ENCODE data around the gene ANO8. TPM values are rescaled to one million over a fixed set of nuclear protein-coding genes. Genes with fewer than 3 reads are reported as not detected.

Gene ANO8
- total and polyA plus RNA-seq, 11 donors, result 4.8 to 11.0 (median 7.9) TPM

- Histone ChIP-seq H3K36me3 (no peaks in the 10 kb centered on the region), H3K4me1 (peaks cover 0 to 22% (median 13%) of the 10 kb centered on the region in 12 donors), H3K27ac (no peak overlapping the region), H3K27me3 (peaks cover 7 to 20% (median 14%) of the 10 kb centered on the region in 9 donors), H3K4me3 (no peak overlapping the region), H3K9me3 (no peaks in the 10 kb centered on the region)
- DNase-seq (no peak), ATAC-seq (no peak)
- no peak for TF ChIP-seq POLR2A (IDR thresholded peaks at IDR 0.05)
- TF ChIP-seq CTCF (IDR thresholded peaks at IDR 0.05), result no peak
- intact Hi-C loops (cut with DNase I), result loop anchor here in 4 of 10 donors (2.0 to 10.0 kb wide), 3 partner anchors 71 to 511 kb away; partner anchors contain the start of gene USE1 (in 1 of the 4)
- WGBS, 4 donors, result 87 to 93% (median 91%) methylated on average over 11 to 18 of the region's 18 CpGs
Observed at GRCh38 chr19:17285415-17286135, 49.1 kb downstream of the ANO8 start.

- 93 to 100% (median 96%) methylated on average over 4 to 7 of the region's 7 CpGs for WGBS, 4 donors
- DNase-seq (no peak), ATAC-seq (no peak)
- intact Hi-C loops (cut with DNase I), result loop anchor here in 9 of 10 donors (2.0 to 10.0 kb wide), 10 partner anchors 23 to 511 kb away; partner anchors contain the start of gene USE1 (in 1 of the 9)
- peaks cover 0 to 17% (median 13%) of the 10 kb centered on the region in 12 donors for H3K4me1 ChIP-seq
- no peak overlapping the region for H3K4me3 ChIP-seq
- H3K36me3 ChIP-seq, result peaks cover 0 to 10% (median 5%) of the 10 kb centered on the region in 9 donors
- no peak overlapping the region for H3K27ac ChIP-seq
- peaks cover 7 to 21% (median 14%) of the 10 kb centered on the region in 9 donors for H3K27me3 ChIP-seq
- TF ChIP-seq POLR2A (IDR thresholded peaks at IDR 0.05), result no peak
- TF ChIP-seq CTCF (IDR thresholded peaks at IDR 0.05), result no peak
- no peaks in the 10 kb centered on the region for H3K9me3 ChIP-seq
Observed at GRCh38 chr19:17283504-17283996, 51.1 kb downstream of the ANO8 start.

GRCh38 chr19:17282488-17283125 is 52.0 kb downstream of the ANO8 start:
- intact Hi-C loops (cut with DNase I), result loop anchor here in 9 of 10 donors (1.0 to 10.0 kb wide), 13 partner anchors 22 to 510 kb away; partner anchors contain the start of gene USE1 (in 1 of the 9)
- peaks cover 0 to 17% (median 13%) of the 10 kb centered on the region in 12 donors for H3K4me1 ChIP-seq
- ATAC-seq, result peak; percentile 83 to 96 (median 94)
- peak overlapping the region in 10 of 12 donors; percentile 10 to 56 (median 42) for H3K4me3 ChIP-seq
- H3K27me3 ChIP-seq, result peaks cover 7 to 21% (median 14%) of the 10 kb centered on the region in 9 donors
- 3 to 7% (median 4%) methylated on average over 11 to 45 of the region's 45 CpGs for WGBS, 4 donors
- no peak overlapping the region for H3K27ac ChIP-seq
- peaks cover 0 to 18% (median 11%) of the 10 kb centered on the region in 9 donors for H3K36me3 ChIP-seq
- TF ChIP-seq POLR2A (IDR thresholded peaks at IDR 0.05), result no peak
- TF ChIP-seq CTCF (IDR thresholded peaks at IDR 0.05), result peak; percentile 90 to 98 (median 95)
- DNase-seq, result peak; percentile 77 to 91 (median 84)
- H3K9me3 ChIP-seq, result no peaks in the 10 kb centered on the region
